Stimulated activated memory B cell treated with anti-CD40 and anti-IgM and Interleukin-4, amounts not matched to agents 10 μg/mL and 1 μg/mL and 100 μg/mL, for 72 hours (primary cell): ENCODE data around the gene PRPS1.

ENCODE experiments used
- ATAC-seq: fragments of 150-1000 bp; cut with Tn5 transposase; 2 replicates; pipeline ENCODE4 v1.10.0; 2021
- H3K27ac Mint-ChIP-seq: one replicate; pipeline ENCODE4 v1.8.0; 2022; ENCODE audit warnings: mild to moderate bottlenecking, mixed read lengths
- H3K27me3 Mint-ChIP-seq: one replicate; pipeline ENCODE4 v1.8.0; 2022; ENCODE audit warnings: mixed read lengths
- H3K36me3 Mint-ChIP-seq: one replicate; pipeline ENCODE4 v1.8.0; 2022; ENCODE audit warnings: mixed read lengths
- H3K4me1 Mint-ChIP-seq: one replicate; pipeline ENCODE4 v1.8.0; 2022; ENCODE audit warnings: mixed read lengths
- H3K4me3 Mint-ChIP-seq: one replicate; pipeline ENCODE4 v1.8.0; 2022; ENCODE audit warnings: mild to moderate bottlenecking, moderate library complexity, mixed read lengths
- H3K9me3 Mint-ChIP-seq: one replicate; pipeline ENCODE4 v1.8.0; 2022; ENCODE audit warnings: mixed read lengths

The PRPS1 gene

GRCh38 chrX:107624893-107625292, 3.4 kb upstream of the PRPS1 start:
- no peak for ATAC-seq
- Mint-ChIP-seq H3K4me3 (no peak overlapping the region), H3K27ac (no peak overlapping the region), H3K36me3 (no peaks in the 10 kb centered on the region), H3K4me1 (no peaks in the 10 kb centered on the region), H3K9me3 (no peaks in the 10 kb centered on the region), H3K27me3 (no peaks in the 10 kb centered on the region)

- Mint-ChIP-seq H3K27ac (no peak overlapping the region), H3K4me1 (no peaks in the 10 kb centered on the region), H3K36me3 (no peaks in the 10 kb centered on the region), H3K27me3 (no peaks in the 10 kb centered on the region), H3K4me3 (no peak overlapping the region), H3K9me3 (no peaks in the 10 kb centered on the region)
- no peak for ATAC-seq
Observed at GRCh38 chrX:107625739-107626138, 2.6 kb upstream of the PRPS1 start.

GRCh38 chrX:107626481-107626880, 1.8 kb upstream of the PRPS1 start:
- Mint-ChIP-seq H3K4me3 (no peak overlapping the region), H3K27ac (no peak overlapping the region), H3K36me3 (no peaks in the 10 kb centered on the region), H3K4me1 (no peaks in the 10 kb centered on the region), H3K27me3 (no peaks in the 10 kb centered on the region), H3K9me3 (no peaks in the 10 kb centered on the region)
- ATAC-seq, result no peak

GRCh38 chrX:107626916-107627315, 1.4 kb upstream of the PRPS1 start:
- no peak for ATAC-seq
- H3K27me3 Mint-ChIP-seq, result no peaks in the 10 kb centered on the region
- H3K4me3 Mint-ChIP-seq, result no peak overlapping the region
- no peak overlapping the region for H3K27ac Mint-ChIP-seq
- no peaks in the 10 kb centered on the region for H3K9me3 Mint-ChIP-seq
- H3K4me1 Mint-ChIP-seq, result no peaks in the 10 kb centered on the region
- no peaks in the 10 kb centered on the region for H3K36me3 Mint-ChIP-seq

GRCh38 chrX:107628662-107629539, 591 bp downstream of the PRPS1 start:
- H3K4me1 Mint-ChIP-seq, result peaks cover 6% of the 10 kb centered on the region
- peak overlapping the region; percentile 92 for H3K4me3 Mint-ChIP-seq
- no peaks in the 10 kb centered on the region for H3K27me3 Mint-ChIP-seq
- H3K9me3 Mint-ChIP-seq, result no peaks in the 10 kb centered on the region
- ATAC-seq, result peak; percentile 78
- peak overlapping the region; percentile 74 for H3K27ac Mint-ChIP-seq
- no peaks in the 10 kb centered on the region for H3K36me3 Mint-ChIP-seq

- Mint-ChIP-seq H3K27ac (no peak overlapping the region), H3K27me3 (no peaks in the 10 kb centered on the region), H3K4me3 (peak overlapping the region; percentile 92), H3K4me1 (peaks cover 6% of the 10 kb centered on the region), H3K36me3 (no peaks in the 10 kb centered on the region), H3K9me3 (no peaks in the 10 kb centered on the region)
- no peak for ATAC-seq
Observed at GRCh38 chrX:107629540-107629909, 1.2 kb downstream of the PRPS1 start.

- no peaks in the 10 kb centered on the region for H3K9me3 Mint-ChIP-seq
- no peaks in the 10 kb centered on the region for H3K27me3 Mint-ChIP-seq
- no peak for ATAC-seq
- no peaks in the 10 kb centered on the region for H3K36me3 Mint-ChIP-seq
- H3K4me1 Mint-ChIP-seq, result peaks cover 6% of the 10 kb centered on the region
- no peak overlapping the region for H3K4me3 Mint-ChIP-seq
- H3K27ac Mint-ChIP-seq, result no peak overlapping the region
Observed at GRCh38 chrX:107630031-107630689, 1.9 kb downstream of the PRPS1 start.

GRCh38 chrX:107632346-107632745, 4.0 kb downstream of the PRPS1 start:
- no peaks in the 10 kb centered on the region for H3K9me3 Mint-ChIP-seq
- H3K27me3 Mint-ChIP-seq, result no peaks in the 10 kb centered on the region
- peaks cover 11% of the 10 kb centered on the region for H3K4me1 Mint-ChIP-seq
- H3K36me3 Mint-ChIP-seq, result no peaks in the 10 kb centered on the region
- H3K4me3 Mint-ChIP-seq, result no peak overlapping the region
- no peak for ATAC-seq
- no peak overlapping the region for H3K27ac Mint-ChIP-seq

GRCh38 chrX:107646735-107647134, 18.4 kb downstream of the PRPS1 start:
- H3K36me3 Mint-ChIP-seq, result peaks cover 30% of the 10 kb centered on the region
- H3K9me3 Mint-ChIP-seq, result no peaks in the 10 kb centered on the region
- no peaks in the 10 kb centered on the region for H3K4me1 Mint-ChIP-seq
- H3K4me3 Mint-ChIP-seq, result no peak overlapping the region
- no peak overlapping the region for H3K27ac Mint-ChIP-seq
- no peak for ATAC-seq
- H3K27me3 Mint-ChIP-seq, result no peaks in the 10 kb centered on the region

GRCh38 chrX:107648332-107648731, 20.0 kb downstream of the PRPS1 start:
- ATAC-seq, result no peak
- H3K27ac Mint-ChIP-seq, result no peak overlapping the region
- no peaks in the 10 kb centered on the region for H3K27me3 Mint-ChIP-seq
- H3K4me1 Mint-ChIP-seq, result no peaks in the 10 kb centered on the region
- peaks cover 22% of the 10 kb centered on the region for H3K36me3 Mint-ChIP-seq
- H3K9me3 Mint-ChIP-seq, result no peaks in the 10 kb centered on the region
- no peak overlapping the region for H3K4me3 Mint-ChIP-seq

GRCh38 chrX:107654566-107654871, 26.2 kb downstream of the PRPS1 start:
- Mint-ChIP-seq H3K27ac (no peak overlapping the region), H3K4me1 (no peaks in the 10 kb centered on the region), H3K9me3 (no peaks in the 10 kb centered on the region), H3K27me3 (no peaks in the 10 kb centered on the region), H3K4me3 (no peak overlapping the region), H3K36me3 (peaks cover 11% of the 10 kb centered on the region)
- ATAC-seq, result no peak

GRCh38 chrX:107654872-107655761, 26.8 kb downstream of the PRPS1 start:
- H3K4me3 Mint-ChIP-seq, result no peak overlapping the region
- no peaks in the 10 kb centered on the region for H3K9me3 Mint-ChIP-seq
- no peak overlapping the region for H3K27ac Mint-ChIP-seq
- no peaks in the 10 kb centered on the region for H3K4me1 Mint-ChIP-seq
- H3K36me3 Mint-ChIP-seq, result peaks cover 11% of the 10 kb centered on the region
- ATAC-seq, result peak; percentile 53
- H3K27me3 Mint-ChIP-seq, result no peaks in the 10 kb centered on the region

GRCh38 chrX:107656978-107657377, 28.7 kb downstream of the PRPS1 start:
- H3K4me1 Mint-ChIP-seq, result no peaks in the 10 kb centered on the region
- H3K27ac Mint-ChIP-seq, result no peak overlapping the region
- H3K4me3 Mint-ChIP-seq, result no peak overlapping the region
- peaks cover 5% of the 10 kb centered on the region for H3K36me3 Mint-ChIP-seq
- ATAC-seq, result no peak
- no peaks in the 10 kb centered on the region for H3K27me3 Mint-ChIP-seq
- no peaks in the 10 kb centered on the region for H3K9me3 Mint-ChIP-seq

- Mint-ChIP-seq H3K27ac (no peak overlapping the region), H3K4me1 (no peaks in the 10 kb centered on the region), H3K27me3 (no peaks in the 10 kb centered on the region), H3K9me3 (no peaks in the 10 kb centered on the region), H3K36me3 (peaks cover 4% of the 10 kb centered on the region), H3K4me3 (no peak overlapping the region)
- ATAC-seq, result no peak
Observed at GRCh38 chrX:107658660-107659059, 30.4 kb downstream of the PRPS1 start.

GRCh38 chrX:107659286-107659685, 31.0 kb downstream of the PRPS1 start:
- H3K27me3 Mint-ChIP-seq, result no peaks in the 10 kb centered on the region
- H3K27ac Mint-ChIP-seq, result no peak overlapping the region
- no peaks in the 10 kb centered on the region for H3K9me3 Mint-ChIP-seq
- ATAC-seq, result no peak
- H3K36me3 Mint-ChIP-seq, result peaks cover 4% of the 10 kb centered on the region
- no peak overlapping the region for H3K4me3 Mint-ChIP-seq
- no peaks in the 10 kb centered on the region for H3K4me1 Mint-ChIP-seq
